ENCODE data around the gene CLCN5. TPM values are rescaled to one million over a fixed set of nuclear protein-coding genes. Genes with fewer than 3 reads are reported as not detected.

The CLCN5 gene
- total and polyA plus RNA-seq, 2 donors (not counting 1 experiment from before 2014, with no cell fraction given) = 2.9 to 3.6 TPM

- Histone ChIP-seq H3K4me2 (ENCODE audit: extremely low read depth, insufficient read depth, low read length) (no peak overlapping the region), H3K79me2 (ENCODE audit: control insufficient read depth, insufficient read depth, low read length) (no peaks in the 10 kb centered on the region), H3K27ac (ENCODE audit: insufficient read depth, low read length) (no peak overlapping the region), H4K20me1 (ENCODE audit: control insufficient read depth, extremely low read depth, insufficient read depth, low read length) (no peaks in the 10 kb centered on the region), H2AFZ (ENCODE audit: low read length) (no peak overlapping the region), H3K9me3 (ENCODE audit: control insufficient read depth, insufficient read depth, low read depth, low read length) (no peaks in the 10 kb centered on the region), H3K36me3 (ENCODE audit: control insufficient read depth, insufficient read depth, low read length) (no peaks in the 10 kb centered on the region), H3K27me3 (ENCODE audit: control insufficient read depth, insufficient read depth, low read length) (no peaks in the 10 kb centered on the region), H3K4me1 (ENCODE audit: control insufficient read depth, extremely low read depth, insufficient read depth, low read length) (no peaks in the 10 kb centered on the region), H3K4me3 (replicated peaks in 1 of 4; ENCODE audit: control extremely low read depth in 1 of 4, insufficient read depth in 1 of 4, low read depth in 3 of 4, low read length in 4 of 4) (no peak overlapping the region), H3K9ac (ENCODE audit: insufficient read depth, low read length) (no peak overlapping the region)
- no peak for DNase-seq (ENCODE audit: low read depth in 2 of 2)
- TF ChIP-seq EZH2 (IDR thresholded peaks at IDR 0.05; ENCODE audit: low read length, missing control alignments) (no peak), CTCF (conservative IDR thresholded peaks at IDR 0.05 in 1 of 2, IDR thresholded peaks at IDR 0.05 in 1 of 2; ENCODE audit: low read depth in 1 of 2, low read length in 2 of 2) (no peak)
These were observed 41.7 kb upstream of the CLCN5 start for GRCh38 chrX:49880668-49881067.

- H2AFZ ChIP-seq (ENCODE audit: low read length) = no peak overlapping the region
- no peak overlapping the region for H3K27ac ChIP-seq (ENCODE audit: insufficient read depth, low read length)
- H3K27me3 ChIP-seq (ENCODE audit: control insufficient read depth, insufficient read depth, low read length) = no peaks in the 10 kb centered on the region
- no peaks in the 10 kb centered on the region for H3K79me2 ChIP-seq (ENCODE audit: control insufficient read depth, insufficient read depth, low read length)
- H3K9ac ChIP-seq (ENCODE audit: insufficient read depth, low read length) = no peak overlapping the region
- DNase-seq (ENCODE audit: low read depth in 2 of 2) = peak; percentile 16 to 45
- TF ChIP-seq CTCF (conservative IDR thresholded peaks at IDR 0.05 in 1 of 2, IDR thresholded peaks at IDR 0.05 in 1 of 2; ENCODE audit: low read depth in 1 of 2, low read length in 2 of 2) (peak; percentile 57 to 78), EZH2 (IDR thresholded peaks at IDR 0.05; ENCODE audit: low read length, missing control alignments) (no peak)
- H3K4me2 ChIP-seq (ENCODE audit: extremely low read depth, insufficient read depth, low read length) = no peak overlapping the region
- no peak overlapping the region for H3K4me3 ChIP-seq (replicated peaks in 1 of 4; ENCODE audit: control extremely low read depth in 1 of 4, insufficient read depth in 1 of 4, low read depth in 3 of 4, low read length in 4 of 4)
- H3K36me3 ChIP-seq (ENCODE audit: control insufficient read depth, insufficient read depth, low read length) = no peaks in the 10 kb centered on the region
- H4K20me1 ChIP-seq (ENCODE audit: control insufficient read depth, extremely low read depth, insufficient read depth, low read length) = no peaks in the 10 kb centered on the region
- H3K9me3 ChIP-seq (ENCODE audit: control insufficient read depth, insufficient read depth, low read depth, low read length) = no peaks in the 10 kb centered on the region
- no peaks in the 10 kb centered on the region for H3K4me1 ChIP-seq (ENCODE audit: control insufficient read depth, extremely low read depth, insufficient read depth, low read length)
These were observed 38.0 kb upstream of the CLCN5 start for GRCh38 chrX:49884290-49884862.

GRCh38 chrX:49892542-49892941 lies 29.9 kb upstream of the CLCN5 start:
- no peak overlapping the region for H3K27ac ChIP-seq (ENCODE audit: insufficient read depth, low read length)
- H3K4me1 ChIP-seq (ENCODE audit: control insufficient read depth, extremely low read depth, insufficient read depth, low read length) = no peaks in the 10 kb centered on the region
- TF ChIP-seq CTCF (conservative IDR thresholded peaks at IDR 0.05 in 1 of 2, IDR thresholded peaks at IDR 0.05 in 1 of 2; ENCODE audit: low read depth in 1 of 2, low read length in 2 of 2) (no peak), EZH2 (IDR thresholded peaks at IDR 0.05; ENCODE audit: low read length, missing control alignments) (no peak)
- H3K79me2 ChIP-seq (ENCODE audit: control insufficient read depth, insufficient read depth, low read length) = no peaks in the 10 kb centered on the region
- no peaks in the 10 kb centered on the region for H3K36me3 ChIP-seq (ENCODE audit: control insufficient read depth, insufficient read depth, low read length)
- no peaks in the 10 kb centered on the region for H3K27me3 ChIP-seq (ENCODE audit: control insufficient read depth, insufficient read depth, low read length)
- H3K4me2 ChIP-seq (ENCODE audit: extremely low read depth, insufficient read depth, low read length) = no peak overlapping the region
- DNase-seq (ENCODE audit: low read depth in 2 of 2) = no peak
- H3K9ac ChIP-seq (ENCODE audit: insufficient read depth, low read length) = no peak overlapping the region
- H4K20me1 ChIP-seq (ENCODE audit: control insufficient read depth, extremely low read depth, insufficient read depth, low read length) = no peaks in the 10 kb centered on the region
- no peaks in the 10 kb centered on the region for H3K9me3 ChIP-seq (ENCODE audit: control insufficient read depth, insufficient read depth, low read depth, low read length)
- H2AFZ ChIP-seq (ENCODE audit: low read length) = no peak overlapping the region
- H3K4me3 ChIP-seq (replicated peaks in 1 of 4; ENCODE audit: control extremely low read depth in 1 of 4, insufficient read depth in 1 of 4, low read depth in 3 of 4, low read length in 4 of 4) = no peak overlapping the region

Measured in fibroblast of lung (primary cell).